Body of pancreas (tissue), 4 donors: ENCODE measurements around the gene SEC11A. TPM values are rescaled to one million over a fixed set of nuclear protein-coding genes. Genes with fewer than 3 reads are reported as not detected.

ENCODE experiments used
- ATAC-seq: fragments of 150-250 bp; one replicate; pipeline ENCODE4 v1.9.1; 2016
- DNase-seq, 4 donors: peaks; one replicate each; pipeline ENCODE4 v3.0.0-alpha.2; 2019
- H3K27ac ChIP-seq, 4 donors: fragments of 200-600 bp; sonication (generic); 1 replicate in 3 of 4; 2 replicates in 1 of 4; pipeline versions ENCODE4 v1.5.1 to v1.6.1; 2016 to 2019; ENCODE audit warnings: mild to moderate bottlenecking in 1 of 4, mixed read lengths in 1 of 4, moderate library complexity in 1 of 4
- H3K27me3 ChIP-seq, 2 donors: fragments of 200-600 bp; sonication (generic); one replicate each; pipeline ENCODE4 v1.6.0; 2016; ENCODE audit warnings: mild to moderate bottlenecking in 1 of 2
- H3K36me3 ChIP-seq, 2 donors: fragments of 200-600 bp; sonication (generic); replicated peaks in 1 of 2; 2 replicates each; pipeline ENCODE4 v1.5.1; 2016; ENCODE audit warnings: low read depth in 2 of 2; ENCODE audit not compliant: insufficient read depth in 1 of 2
- H3K4me1 ChIP-seq: fragments of 200-600 bp; sonication (generic); one replicate; pipeline ENCODE4 v1.6.0; 2016
- H3K4me3 ChIP-seq, 2 donors: fragments of 200-600 bp; sonication (generic); 1 replicate in 1 of 2; 2 replicates in 1 of 2; pipeline ENCODE4 v1.5.1; 2016 to 2019
- H3K9me3 ChIP-seq, 3 donors: fragments of 200-600 bp; sonication (generic); 1 replicate in 2 of 3; 2 replicates in 1 of 3; pipeline ENCODE4 v1.5.1; 2016
- CTCF ChIP-seq, 7 experiments: fragments of 450-650 bp in 4 of 7; fragments of 200-600 bp in 3 of 7; sonication (generic) in 3 of 7; IDR thresholded peaks; one replicate each; pipeline ENCODE4 v1.5.1; 2016 to 2019; ENCODE audit warnings: antibody characterized with exemption in 7 of 7
- POLR2A ChIP-seq, 3 donors: fragments of 450-650 bp; IDR thresholded peaks; one replicate each; pipeline ENCODE4 v1.6.1; 2016; ENCODE audit warnings: antibody characterized with exemption in 3 of 3, mild to moderate bottlenecking in 2 of 3
- WGBS, 2 donors: methylation state at CpG; one replicate each; pipeline ENCODE4 v1.1.5; 2017; 5-methylcytosine and 5-hydroxymethylcytosine counted together
- intact Hi-C: fragments of 100-400 bp; cut with DNase I; formaldehyde crosslinking; loops from one replicate; pipeline ENCODE4 v1.15.1; 2023
- total RNA-seq, 2 donors: library from RNA; depleted of rRNA; stranded (reverse); fragments of >200 nt; gene quantifications; one replicate each; pipeline ENCODE4 v1.1.0, GENCODE V29; 2016

SEC11A gene
- total RNA-seq = 10 to 100 TPM; 83.8 to 89.3 TPM

- peaks cover 24% of the 10 kb centered on the region for H3K4me1 ChIP-seq
- no peaks in the 10 kb centered on the region for H3K36me3 ChIP-seq
- intact Hi-C loops = no loop called here
- ATAC-seq (peak; percentile 98), DNase-seq (peak; percentile 94 to 96 (median 94))
- H3K9me3 ChIP-seq = no peaks in the 10 kb centered on the region
- WGBS, 2 donors = 0% methylated on average over 16 to 57 of the region's 57 CpGs
- TF ChIP-seq CTCF (IDR thresholded peaks at IDR 0.05) (peak in 1 of 7 experiments; percentile 21), POLR2A (IDR thresholded peaks at IDR 0.05) (peak; percentile 69 to 97 (median 96))
- H3K4me3 ChIP-seq = peak within 1 kb of the TSS; percentile 79 to 90
- H3K27me3 ChIP-seq = no peaks in the 10 kb centered on the region
- peak within 1 kb of the TSS; percentile 82 to 94 (median 91) for H3K27ac ChIP-seq
Observed at GRCh38 chr15:84716036-84716732, at the start of gene SEC11A. Gene SEC11A, minus strand, starts transcription at chr15:84716139. Its CDS starts 64 bp downstream, at chr15:84716075.

GRCh38 chr15:84765675-84766074, 49.7 kb upstream of the SEC11A start:
- H3K27ac ChIP-seq = no peak overlapping the region
- H3K27me3 ChIP-seq = no peaks in the 10 kb centered on the region
- H3K36me3 ChIP-seq = peaks cover 0 to 5% of the 10 kb centered on the region in 2 donors
- 79 to 81% methylated on average over 4 of the region's 4 CpGs for WGBS, 2 donors
- DNase-seq (no peak), ATAC-seq (no peak)
- peaks cover 37% of the 10 kb centered on the region for H3K4me1 ChIP-seq
- no peaks in the 10 kb centered on the region for H3K9me3 ChIP-seq
- no peak overlapping the region for H3K4me3 ChIP-seq
- intact Hi-C loops = no loop called here
- TF ChIP-seq POLR2A (IDR thresholded peaks at IDR 0.05) = no peak
- TF ChIP-seq CTCF (IDR thresholded peaks at IDR 0.05) = no peak

GRCh38 chr15:84764989-84765388, 49.0 kb upstream of the SEC11A start:
- 90 to 91% methylated on average over 1 of the region's 1 CpG for WGBS, 2 donors
- peaks cover 43% of the 10 kb centered on the region for H3K4me1 ChIP-seq
- H3K4me3 ChIP-seq = no peak overlapping the region
- no peak for TF ChIP-seq POLR2A (IDR thresholded peaks at IDR 0.05)
- H3K36me3 ChIP-seq = peaks cover 0 to 5% of the 10 kb centered on the region in 2 donors
- no peak for ATAC-seq
- intact Hi-C loops = no loop called here
- no peak for DNase-seq
- H3K27me3 ChIP-seq = no peaks in the 10 kb centered on the region
- no peaks in the 10 kb centered on the region for H3K9me3 ChIP-seq
- H3K27ac ChIP-seq = no peak overlapping the region

- 81 to 88% methylated on average over 3 of the region's 3 CpGs for WGBS, 2 donors
- Histone ChIP-seq H3K4me3 (no peak overlapping the region), H3K27ac (no peak overlapping the region), H3K36me3 (peaks cover 0 to 5% of the 10 kb centered on the region in 2 donors), H3K4me1 (peaks cover 46% of the 10 kb centered on the region), H3K27me3 (no peaks in the 10 kb centered on the region), H3K9me3 (no peaks in the 10 kb centered on the region)
- ATAC-seq (no peak), DNase-seq (no peak)
- intact Hi-C loops = no loop called here
- TF ChIP-seq CTCF (IDR thresholded peaks at IDR 0.05) = no peak
- TF ChIP-seq POLR2A (IDR thresholded peaks at IDR 0.05) = no peak
Observed at GRCh38 chr15:84764585-84764984, 48.6 kb upstream of the SEC11A start.

GRCh38 chr15:84762840-84763572, 47.1 kb upstream of the SEC11A start:
- Histone ChIP-seq H3K36me3 (peaks cover 0 to under 1% of the 10 kb centered on the region in 2 donors), H3K9me3 (no peaks in the 10 kb centered on the region), H3K27me3 (no peaks in the 10 kb centered on the region), H3K27ac (peak overlapping the region in 1 of 4 donors; percentile 14), H3K4me1 (peaks cover 61% of the 10 kb centered on the region), H3K4me3 (no peak overlapping the region)
- ATAC-seq (peak; percentile 49), DNase-seq (peak in 2 of 4 donors; percentile 21 to 37)
- TF ChIP-seq CTCF (IDR thresholded peaks at IDR 0.05) (no peak), POLR2A (IDR thresholded peaks at IDR 0.05) (no peak)
- intact Hi-C loops = no loop called here
- WGBS, 2 donors = 65 to 78% methylated on average over 3 of the region's 3 CpGs
